K562 (cell line): ENCODE results near the gene DAPK2. TPM values are rescaled to one million over a fixed set of nuclear protein-coding genes. Genes with fewer than 3 reads are reported as not detected.

Experiments used
- ESRRB ChIP-seq: fragments of 250-450 bp; sonication (Bioruptor Pico); IDR thresholded peaks from 2 replicates; pipeline ENCODE4 v1.5.0; 2020; ENCODE audit warnings: mild to moderate bottlenecking, moderate library complexity, borderline replicate concordance
- MED1 ChIP-seq: sonication (generic); formaldehyde crosslinking; IDR thresholded peaks from 2 replicates; pipeline ENCODE4 v1.8.1; 2023; ENCODE audit warnings: missing genetic modification reagents, borderline replicate concordance
- RBM22 ChIP-seq: fragments of 200-400 bp; formaldehyde crosslinking; IDR thresholded peaks from 2 replicates; pipeline ENCODE4 v1.6.1; 2018; ENCODE audit warnings: low read length, low read depth; ENCODE audit not compliant: poor library complexity, severe bottlenecking
- SMARCE1 ChIP-seq: fragments of 450-650 bp; IDR thresholded peaks from 2 replicates; pipeline ENCODE4 v1.7.1; 2016; ENCODE audit warnings: mild to moderate bottlenecking
- TEAD1 ChIP-seq, 2 experiments: fragments of 450-650 bp in 1 of 2; sonication (generic) in 1 of 2; formaldehyde crosslinking; IDR thresholded peaks; 2 replicates each; pipeline versions ENCODE4 v1.4.0 to v1.8.0; 2020 to 2022; ENCODE audit warnings: mild to moderate bottlenecking in 2 of 2, missing genetic modification reagents in 1 of 2
- THRAP3 ChIP-seq: fragments of 450-650 bp; IDR thresholded peaks from 2 replicates; pipeline ENCODE4 v1.6.1; 2016; ENCODE audit warnings: mild to moderate bottlenecking, inconsistent platforms, borderline replicate concordance
- ZNF3 ChIP-seq: fragments of 250-450 bp; sonication (Bioruptor Pico); IDR thresholded peaks from 2 replicates; pipeline ENCODE4 v1.5.0; 2021; ENCODE audit warnings: mild to moderate bottlenecking, moderate library complexity
- ZNF696 ChIP-seq: fragments of 250-450 bp; sonication (Bioruptor Pico); conservative IDR thresholded peaks from 2 replicates; pipeline ENCODE4 v1.4.0; 2020; ENCODE audit warnings: mild to moderate bottlenecking, moderate library complexity
- ZNF77 ChIP-seq: fragments of 250-450 bp; sonication (Bioruptor Pico); IDR thresholded peaks from 2 replicates; pipeline ENCODE4 v1.5.0; 2020
- polyA plus RNA-seq, 8 experiments: library from polyadenylated mRNA; depleted of rRNA in 4 of 8; stranded (reverse) in 5 of 8; unstranded in 3 of 8; fragments of >200 nt; fragmentation: Nextera tagmentation in 2 of 8; fragmentation: Illumina TruSeq in 1 of 8; extraction: Ambion mirVana in 2 of 8; extraction: Trizol in 1 of 8; gene quantifications; 2 replicates each; pipeline versions ENCODE4 v1.2.1 to v1.2.3, GENCODE V29; 2011 to 2014; ENCODE audit warnings: inconsistent platforms in 1 of 8, missing spikeins in 1 of 8
- total RNA-seq, 7 experiments: library from RNA; depleted of rRNA in 6 of 7; stranded (reverse); fragments of >200 nt in 6 of 7; fragmentation: Illumina TruSeq in 2 of 7; extraction: Trizol in 2 of 7; gene quantifications; 2 replicates each; pipeline versions ENCODE4 v1.2.1 to v1.2.3, GENCODE V29; 2011 to 2021; ENCODE audit warnings: low replicate concordance in 1 of 7
- TF ChIP-seq, protein P1 (sequence below): fragments of 450-650 bp; IDR thresholded peaks from 2 replicates; pipeline ENCODE4 v1.6.1; 2016; ENCODE audit warnings: mild to moderate bottlenecking, moderate library complexity
- TF ChIP-seq, protein P2 (sequence below): fragments of 450-650 bp; IDR thresholded peaks from 2 replicates; pipeline ENCODE4 v1.6.1; 2016; ENCODE audit warnings: low read depth, mild to moderate bottlenecking, moderate library complexity
- TF ChIP-seq, protein P3 (sequence below): fragments of 450-650 bp; IDR thresholded peaks from 2 replicates; pipeline ENCODE4 v1.6.1; 2016; ENCODE audit warnings: missing biosample characterization, missing genetic modification characterization
- TF ChIP-seq, protein P4 (sequence below): fragments of 250-450 bp; sonication (Bioruptor Pico); IDR thresholded peaks from 2 replicates; pipeline ENCODE4 v1.8.0; 2022; ENCODE audit warnings: moderate library complexity, mild to moderate bottlenecking, inconsistent platforms

Gene DAPK2
- total and polyA plus RNA-seq, 9 of the 15 experiments (the other 6 are each of a cell fraction or from before 2014, with no cell fraction given) = 0.14 to 5.2 (median 2.2) TPM

DNA sequence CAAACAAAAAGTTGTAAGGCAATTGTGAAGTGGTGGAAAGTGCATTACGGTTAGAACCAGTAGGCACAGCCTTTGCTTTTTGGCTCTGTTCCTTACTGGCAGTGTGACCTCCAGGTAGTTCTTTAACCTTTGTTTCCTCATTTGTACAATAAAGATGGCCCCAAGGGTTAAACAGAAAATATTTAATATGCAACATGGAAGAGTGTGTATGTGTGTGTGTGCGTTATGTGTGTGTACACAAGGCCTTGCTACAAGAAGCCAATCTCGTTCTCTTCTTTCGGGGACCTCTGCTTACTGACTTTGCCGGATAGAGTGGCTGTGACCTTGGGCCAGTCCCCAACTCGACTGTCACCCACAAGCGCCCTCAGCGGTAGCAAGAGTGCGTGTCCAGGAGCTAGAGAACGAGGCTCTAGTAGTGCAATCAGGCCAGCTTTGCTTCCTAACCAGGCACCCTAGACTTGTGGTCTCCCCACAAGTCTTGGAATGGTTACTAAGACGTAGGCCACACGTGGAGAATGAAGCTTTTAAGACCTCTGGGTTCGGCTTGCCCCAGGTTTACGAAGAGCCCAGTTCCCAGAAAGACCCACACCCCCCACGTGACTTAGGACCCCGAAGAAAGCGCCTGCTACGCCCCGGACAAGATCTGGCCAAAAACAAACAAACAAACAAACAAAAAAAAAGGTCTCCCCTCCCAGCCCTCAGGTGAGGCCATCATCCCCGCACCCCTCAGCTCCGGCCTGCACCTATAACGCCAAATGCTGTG lies 46.8 kb upstream of the DAPK2 start (continued):
- TF ChIP-seq, protein P1, sequence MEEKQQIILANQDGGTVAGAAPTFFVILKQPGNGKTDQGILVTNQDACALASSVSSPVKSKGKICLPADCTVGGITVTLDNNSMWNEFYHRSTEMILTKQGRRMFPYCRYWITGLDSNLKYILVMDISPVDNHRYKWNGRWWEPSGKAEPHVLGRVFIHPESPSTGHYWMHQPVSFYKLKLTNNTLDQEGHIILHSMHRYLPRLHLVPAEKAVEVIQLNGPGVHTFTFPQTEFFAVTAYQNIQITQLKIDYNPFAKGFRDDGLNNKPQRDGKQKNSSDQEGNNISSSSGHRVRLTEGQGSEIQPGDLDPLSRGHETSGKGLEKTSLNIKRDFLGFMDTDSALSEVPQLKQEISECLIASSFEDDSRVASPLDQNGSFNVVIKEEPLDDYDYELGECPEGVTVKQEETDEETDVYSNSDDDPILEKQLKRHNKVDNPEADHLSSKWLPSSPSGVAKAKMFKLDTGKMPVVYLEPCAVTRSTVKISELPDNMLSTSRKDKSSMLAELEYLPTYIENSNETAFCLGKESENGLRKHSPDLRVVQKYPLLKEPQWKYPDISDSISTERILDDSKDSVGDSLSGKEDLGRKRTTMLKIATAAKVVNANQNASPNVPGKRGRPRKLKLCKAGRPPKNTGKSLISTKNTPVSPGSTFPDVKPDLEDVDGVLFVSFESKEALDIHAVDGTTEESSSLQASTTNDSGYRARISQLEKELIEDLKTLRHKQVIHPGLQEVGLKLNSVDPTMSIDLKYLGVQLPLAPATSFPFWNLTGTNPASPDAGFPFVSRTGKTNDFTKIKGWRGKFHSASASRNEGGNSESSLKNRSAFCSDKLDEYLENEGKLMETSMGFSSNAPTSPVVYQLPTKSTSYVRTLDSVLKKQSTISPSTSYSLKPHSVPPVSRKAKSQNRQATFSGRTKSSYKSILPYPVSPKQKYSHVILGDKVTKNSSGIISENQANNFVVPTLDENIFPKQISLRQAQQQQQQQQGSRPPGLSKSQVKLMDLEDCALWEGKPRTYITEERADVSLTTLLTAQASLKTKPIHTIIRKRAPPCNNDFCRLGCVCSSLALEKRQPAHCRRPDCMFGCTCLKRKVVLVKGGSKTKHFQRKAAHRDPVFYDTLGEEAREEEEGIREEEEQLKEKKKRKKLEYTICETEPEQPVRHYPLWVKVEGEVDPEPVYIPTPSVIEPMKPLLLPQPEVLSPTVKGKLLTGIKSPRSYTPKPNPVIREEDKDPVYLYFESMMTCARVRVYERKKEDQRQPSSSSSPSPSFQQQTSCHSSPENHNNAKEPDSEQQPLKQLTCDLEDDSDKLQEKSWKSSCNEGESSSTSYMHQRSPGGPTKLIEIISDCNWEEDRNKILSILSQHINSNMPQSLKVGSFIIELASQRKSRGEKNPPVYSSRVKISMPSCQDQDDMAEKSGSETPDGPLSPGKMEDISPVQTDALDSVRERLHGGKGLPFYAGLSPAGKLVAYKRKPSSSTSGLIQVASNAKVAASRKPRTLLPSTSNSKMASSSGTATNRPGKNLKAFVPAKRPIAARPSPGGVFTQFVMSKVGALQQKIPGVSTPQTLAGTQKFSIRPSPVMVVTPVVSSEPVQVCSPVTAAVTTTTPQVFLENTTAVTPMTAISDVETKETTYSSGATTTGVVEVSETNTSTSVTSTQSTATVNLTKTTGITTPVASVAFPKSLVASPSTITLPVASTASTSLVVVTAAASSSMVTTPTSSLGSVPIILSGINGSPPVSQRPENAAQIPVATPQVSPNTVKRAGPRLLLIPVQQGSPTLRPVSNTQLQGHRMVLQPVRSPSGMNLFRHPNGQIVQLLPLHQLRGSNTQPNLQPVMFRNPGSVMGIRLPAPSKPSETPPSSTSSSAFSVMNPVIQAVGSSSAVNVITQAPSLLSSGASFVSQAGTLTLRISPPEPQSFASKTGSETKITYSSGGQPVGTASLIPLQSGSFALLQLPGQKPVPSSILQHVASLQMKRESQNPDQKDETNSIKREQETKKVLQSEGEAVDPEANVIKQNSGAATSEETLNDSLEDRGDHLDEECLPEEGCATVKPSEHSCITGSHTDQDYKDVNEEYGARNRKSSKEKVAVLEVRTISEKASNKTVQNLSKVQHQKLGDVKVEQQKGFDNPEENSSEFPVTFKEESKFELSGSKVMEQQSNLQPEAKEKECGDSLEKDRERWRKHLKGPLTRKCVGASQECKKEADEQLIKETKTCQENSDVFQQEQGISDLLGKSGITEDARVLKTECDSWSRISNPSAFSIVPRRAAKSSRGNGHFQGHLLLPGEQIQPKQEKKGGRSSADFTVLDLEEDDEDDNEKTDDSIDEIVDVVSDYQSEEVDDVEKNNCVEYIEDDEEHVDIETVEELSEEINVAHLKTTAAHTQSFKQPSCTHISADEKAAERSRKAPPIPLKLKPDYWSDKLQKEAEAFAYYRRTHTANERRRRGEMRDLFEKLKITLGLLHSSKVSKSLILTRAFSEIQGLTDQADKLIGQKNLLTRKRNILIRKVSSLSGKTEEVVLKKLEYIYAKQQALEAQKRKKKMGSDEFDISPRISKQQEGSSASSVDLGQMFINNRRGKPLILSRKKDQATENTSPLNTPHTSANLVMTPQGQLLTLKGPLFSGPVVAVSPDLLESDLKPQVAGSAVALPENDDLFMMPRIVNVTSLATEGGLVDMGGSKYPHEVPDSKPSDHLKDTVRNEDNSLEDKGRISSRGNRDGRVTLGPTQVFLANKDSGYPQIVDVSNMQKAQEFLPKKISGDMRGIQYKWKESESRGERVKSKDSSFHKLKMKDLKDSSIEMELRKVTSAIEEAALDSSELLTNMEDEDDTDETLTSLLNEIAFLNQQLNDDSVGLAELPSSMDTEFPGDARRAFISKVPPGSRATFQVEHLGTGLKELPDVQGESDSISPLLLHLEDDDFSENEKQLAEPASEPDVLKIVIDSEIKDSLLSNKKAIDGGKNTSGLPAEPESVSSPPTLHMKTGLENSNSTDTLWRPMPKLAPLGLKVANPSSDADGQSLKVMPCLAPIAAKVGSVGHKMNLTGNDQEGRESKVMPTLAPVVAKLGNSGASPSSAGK = peak; percentile 73
- TF ChIP-seq RBM22 (no peak), THRAP3 (no peak), ZNF3 (no peak), ZNF696 (no peak), MED1 (CRISPR knock-in tag) (no peak), ZNF77 (CRISPR knock-in tag) (no peak), SMARCE1 (no peak), TEAD1 (CRISPR knock-in tag; IDR thresholded peaks at IDR 0.05) (peak; percentile 18 to 55; a peak in 1 of 4 replicates), ESRRB (CRISPR knock-in tag) (no peak)
- TF ChIP-seq, protein P2, sequence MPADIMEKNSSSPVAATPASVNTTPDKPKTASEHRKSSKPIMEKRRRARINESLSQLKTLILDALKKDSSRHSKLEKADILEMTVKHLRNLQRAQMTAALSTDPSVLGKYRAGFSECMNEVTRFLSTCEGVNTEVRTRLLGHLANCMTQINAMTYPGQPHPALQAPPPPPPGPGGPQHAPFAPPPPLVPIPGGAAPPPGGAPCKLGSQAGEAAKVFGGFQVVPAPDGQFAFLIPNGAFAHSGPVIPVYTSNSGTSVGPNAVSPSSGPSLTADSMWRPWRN = no peak
- TF ChIP-seq, protein P3, sequence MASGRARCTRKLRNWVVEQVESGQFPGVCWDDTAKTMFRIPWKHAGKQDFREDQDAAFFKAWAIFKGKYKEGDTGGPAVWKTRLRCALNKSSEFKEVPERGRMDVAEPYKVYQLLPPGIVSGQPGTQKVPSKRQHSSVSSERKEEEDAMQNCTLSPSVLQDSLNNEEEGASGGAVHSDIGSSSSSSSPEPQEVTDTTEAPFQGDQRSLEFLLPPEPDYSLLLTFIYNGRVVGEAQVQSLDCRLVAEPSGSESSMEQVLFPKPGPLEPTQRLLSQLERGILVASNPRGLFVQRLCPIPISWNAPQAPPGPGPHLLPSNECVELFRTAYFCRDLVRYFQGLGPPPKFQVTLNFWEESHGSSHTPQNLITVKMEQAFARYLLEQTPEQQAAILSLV (tag) = peak; percentile 30; the same call in 1 of the 2 replicates
- TF ChIP-seq, protein P4, sequence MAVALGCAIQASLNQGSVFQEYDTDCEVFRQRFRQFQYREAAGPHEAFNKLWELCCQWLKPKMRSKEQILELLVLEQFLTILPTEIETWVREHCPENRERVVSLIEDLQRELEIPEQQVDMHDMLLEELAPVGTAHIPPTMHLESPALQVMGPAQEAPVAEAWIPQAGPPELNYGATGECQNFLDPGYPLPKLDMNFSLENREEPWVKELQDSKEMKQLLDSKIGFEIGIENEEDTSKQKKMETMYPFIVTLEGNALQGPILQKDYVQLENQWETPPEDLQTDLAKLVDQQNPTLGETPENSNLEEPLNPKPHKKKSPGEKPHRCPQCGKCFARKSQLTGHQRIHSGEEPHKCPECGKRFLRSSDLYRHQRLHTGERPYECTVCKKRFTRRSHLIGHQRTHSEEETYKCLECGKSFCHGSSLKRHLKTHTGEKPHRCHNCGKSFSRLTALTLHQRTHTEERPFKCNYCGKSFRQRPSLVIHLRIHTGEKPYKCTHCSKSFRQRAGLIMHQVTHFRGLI (CRISPR knock-in tag) = no peak
